Measurements from ENCODE around the gene MRPL33. TPM values are rescaled to one million over a fixed set of nuclear protein-coding genes. Genes with fewer than 3 reads are reported as not detected.

The MRPL33 gene
- 104 TPM for polyA plus RNA-seq (2012; ENCODE audit: insufficient read depth, insufficient read length)

DNA sequence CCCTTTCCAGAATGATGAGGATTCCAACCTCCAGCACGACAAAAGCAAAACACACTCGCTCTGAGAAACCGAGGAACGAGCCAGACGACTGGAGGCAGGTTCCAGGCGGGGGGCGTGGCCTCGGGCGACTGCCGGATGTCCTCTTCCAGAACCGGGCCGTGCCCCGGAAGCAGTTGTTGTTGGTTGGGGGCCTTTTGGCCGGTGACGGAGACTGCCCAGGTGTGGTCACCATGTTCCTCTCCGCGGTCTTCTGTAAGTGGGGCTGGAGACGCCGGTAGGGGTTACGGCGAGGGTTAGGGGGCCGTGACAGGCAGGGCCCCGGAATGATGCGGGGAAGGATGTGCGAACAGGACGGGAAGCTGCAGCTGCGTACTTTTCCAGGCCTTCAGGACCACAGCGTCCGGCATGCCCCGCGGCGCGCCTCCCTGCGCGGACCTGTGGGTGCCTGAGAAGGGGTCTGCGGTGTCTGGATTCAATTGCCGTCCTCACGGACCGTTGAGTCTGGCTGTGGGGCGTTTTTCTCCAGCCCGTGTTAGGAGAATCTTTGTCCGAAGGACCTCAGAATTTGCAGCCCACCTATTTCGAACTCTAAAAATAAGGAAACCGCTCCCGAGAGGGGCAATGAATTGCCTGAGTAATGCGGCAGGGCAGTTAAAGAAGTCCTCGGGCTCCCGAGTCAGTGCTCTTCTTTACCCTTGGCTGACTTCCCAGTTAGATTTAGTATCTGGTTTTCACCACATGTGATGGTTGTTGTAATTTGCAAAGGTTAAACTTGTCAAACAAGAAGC is at the start of gene MRPL33:
MRPL33 (plus strand) TSS at position 172 of the 788 bp plus-strand sequence; CDS start at position 231, 59 bp downstream.
- peak; percentile 76 for DNase-seq (ENCODE audit: low read depth, low spot score)
- H3K4me3 ChIP-seq (ENCODE audit: low read length), result peak within 1 kb of the TSS; percentile 87

DNA sequence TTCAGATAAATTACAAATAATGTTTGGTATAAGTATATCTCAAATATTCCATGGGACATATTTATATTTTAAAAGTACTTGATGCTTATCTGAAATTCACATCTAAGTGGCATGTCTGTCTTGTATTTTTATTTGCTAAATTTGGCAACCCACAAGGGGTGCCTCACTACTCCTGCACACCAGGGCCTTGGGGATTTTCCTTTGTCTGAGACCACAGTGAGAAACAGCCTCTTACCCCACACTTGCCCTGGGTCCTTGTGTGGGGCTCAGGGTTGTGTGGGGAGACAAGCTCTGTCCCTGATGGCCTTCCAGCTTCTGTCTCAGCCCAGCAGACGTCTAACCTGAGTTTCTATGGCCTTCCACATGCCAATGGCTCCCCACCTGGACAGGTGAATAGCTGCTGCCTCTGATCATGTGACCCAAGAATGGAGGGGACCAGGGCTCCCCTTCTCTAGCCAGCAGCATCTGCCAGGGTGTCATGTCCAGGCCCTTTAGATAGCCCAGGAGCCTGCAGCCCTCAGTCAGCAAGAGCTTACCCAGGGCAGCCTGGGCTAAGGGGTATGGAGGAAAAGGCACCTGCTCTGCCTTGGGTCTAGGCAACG is 49.5 kb upstream of the MRPL33 start:
- no peak overlapping the region for H3K4me3 ChIP-seq (ENCODE audit: low read length)
- no peak for DNase-seq (ENCODE audit: low read depth, low spot score)

DNA sequence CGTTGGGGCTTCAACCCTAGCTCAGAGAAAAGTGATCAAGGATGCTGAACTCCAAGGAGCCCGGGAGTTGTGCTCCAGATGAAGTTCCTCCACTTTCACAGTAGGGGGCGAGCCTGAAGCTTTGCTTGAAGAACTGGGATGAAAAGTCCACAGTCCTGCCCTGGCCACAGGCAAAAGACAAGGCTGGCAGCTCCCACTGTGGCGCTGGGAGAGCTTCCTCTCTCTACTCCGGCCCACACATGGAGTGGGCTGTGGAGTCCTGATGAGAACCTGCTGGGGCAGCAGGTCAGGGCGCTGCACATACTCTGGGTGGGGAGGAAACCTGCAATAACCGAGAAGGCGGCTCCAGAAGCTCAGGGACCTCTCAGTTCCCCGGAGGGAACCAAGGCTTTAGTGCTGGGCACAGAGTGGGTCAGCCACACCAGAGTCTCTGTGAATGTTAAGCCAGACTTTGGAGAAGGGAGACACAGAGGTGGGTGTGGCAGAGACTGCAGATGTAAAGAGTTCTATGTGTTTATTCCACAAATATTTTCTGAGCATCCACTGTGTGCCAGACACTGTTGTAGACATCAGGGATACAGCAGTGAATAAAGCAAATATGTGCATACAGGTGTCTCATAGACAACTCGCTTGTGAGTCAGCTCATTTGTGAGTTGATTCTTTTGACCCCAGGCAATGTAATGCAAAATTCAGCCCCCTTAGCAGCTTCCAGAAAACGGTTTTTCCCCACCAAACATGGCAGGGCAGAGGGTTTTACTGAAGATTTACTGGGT is 48.0 kb upstream of the MRPL33 start:
- DNase-seq (ENCODE audit: low read depth, low spot score), result peak; percentile 27
- no peak overlapping the region for H3K4me3 ChIP-seq (ENCODE audit: low read length)

DNA sequence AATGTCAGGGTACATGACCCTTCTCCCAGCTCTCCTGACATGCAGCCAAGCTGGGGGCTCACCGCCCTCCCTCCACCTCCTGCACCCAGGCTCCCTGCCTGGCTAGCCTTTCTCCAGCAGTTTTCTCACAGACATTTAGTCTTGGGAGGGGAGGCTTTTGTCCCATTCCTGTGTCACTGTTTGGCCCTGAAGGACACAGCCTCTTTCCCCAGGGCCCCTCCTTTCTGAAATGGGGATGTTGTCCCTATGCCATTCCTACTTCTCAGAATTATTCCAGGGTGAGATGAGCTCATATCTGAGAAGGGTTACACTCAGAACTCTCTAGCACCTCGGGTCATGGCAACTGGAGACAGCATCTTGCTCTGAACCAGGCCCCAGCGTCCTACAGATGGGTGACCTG is 47.3 kb upstream of the MRPL33 start:
- H3K4me3 ChIP-seq (ENCODE audit: low read length), result no peak overlapping the region
- DNase-seq (ENCODE audit: low read depth, low spot score), result no peak

DNA sequence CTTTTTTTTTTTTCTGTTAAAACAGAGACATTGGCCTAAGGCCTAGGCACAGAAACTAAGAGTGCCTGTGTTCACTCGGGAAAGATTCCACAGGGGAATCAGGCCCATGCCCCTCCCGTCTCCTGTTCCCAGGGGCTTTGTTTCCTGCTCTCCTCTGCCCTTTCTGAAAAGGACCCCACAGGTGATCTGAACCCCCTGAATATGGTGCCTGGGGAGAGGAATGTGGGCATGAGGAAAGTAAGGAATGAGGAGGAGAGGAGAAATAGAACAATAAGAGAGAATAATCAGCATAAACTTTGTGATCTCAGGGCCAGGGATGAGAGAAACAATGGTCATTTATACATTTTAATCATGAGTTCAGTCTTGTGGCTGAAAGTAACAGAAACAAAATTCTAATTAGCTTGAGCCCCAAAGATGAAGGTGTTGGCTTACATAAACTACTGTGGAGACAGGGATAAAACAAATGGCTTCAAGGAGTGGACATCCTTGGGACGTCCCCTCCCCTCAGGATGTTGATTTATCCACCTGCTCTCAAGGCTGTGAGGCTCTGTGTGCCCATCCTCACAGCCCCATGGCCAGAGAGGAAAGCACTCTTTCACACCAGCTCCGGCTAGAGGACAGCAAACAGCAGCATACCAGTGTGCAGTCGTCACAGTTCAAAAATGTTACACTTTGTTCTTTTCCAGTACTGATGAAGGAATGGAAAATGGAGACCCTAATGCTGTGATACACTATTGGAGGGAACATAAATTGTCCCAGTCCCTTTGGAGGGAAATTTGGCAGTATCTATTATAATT is 46.4 kb upstream of the MRPL33 start:
- H3K4me3 ChIP-seq (ENCODE audit: low read length), result no peak overlapping the region
- no peak for DNase-seq (ENCODE audit: low read depth, low spot score)

DNA sequence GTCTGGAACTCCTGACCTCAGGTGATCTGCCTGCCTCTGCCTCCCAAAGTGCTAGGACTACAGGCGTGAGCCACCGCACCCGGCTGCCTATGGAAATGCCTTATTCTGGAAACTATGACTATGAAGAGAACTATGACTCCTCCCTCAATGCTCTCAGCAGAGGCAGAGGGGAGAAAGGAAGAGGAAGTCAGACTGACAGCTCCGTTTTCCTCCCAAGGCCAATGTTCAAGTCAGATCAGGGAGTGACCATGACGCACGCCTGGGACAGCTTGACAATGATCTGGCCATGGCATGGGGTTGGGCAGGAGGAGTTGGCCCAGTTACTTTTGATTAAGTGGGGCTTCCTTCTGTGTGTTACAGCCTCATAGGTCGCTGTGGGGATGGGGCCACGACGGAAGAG is 44.3 kb upstream of the MRPL33 start:
- DNase-seq (ENCODE audit: low read depth, low spot score), result no peak
- H3K4me3 ChIP-seq (ENCODE audit: low read length), result no peak overlapping the region

DNA sequence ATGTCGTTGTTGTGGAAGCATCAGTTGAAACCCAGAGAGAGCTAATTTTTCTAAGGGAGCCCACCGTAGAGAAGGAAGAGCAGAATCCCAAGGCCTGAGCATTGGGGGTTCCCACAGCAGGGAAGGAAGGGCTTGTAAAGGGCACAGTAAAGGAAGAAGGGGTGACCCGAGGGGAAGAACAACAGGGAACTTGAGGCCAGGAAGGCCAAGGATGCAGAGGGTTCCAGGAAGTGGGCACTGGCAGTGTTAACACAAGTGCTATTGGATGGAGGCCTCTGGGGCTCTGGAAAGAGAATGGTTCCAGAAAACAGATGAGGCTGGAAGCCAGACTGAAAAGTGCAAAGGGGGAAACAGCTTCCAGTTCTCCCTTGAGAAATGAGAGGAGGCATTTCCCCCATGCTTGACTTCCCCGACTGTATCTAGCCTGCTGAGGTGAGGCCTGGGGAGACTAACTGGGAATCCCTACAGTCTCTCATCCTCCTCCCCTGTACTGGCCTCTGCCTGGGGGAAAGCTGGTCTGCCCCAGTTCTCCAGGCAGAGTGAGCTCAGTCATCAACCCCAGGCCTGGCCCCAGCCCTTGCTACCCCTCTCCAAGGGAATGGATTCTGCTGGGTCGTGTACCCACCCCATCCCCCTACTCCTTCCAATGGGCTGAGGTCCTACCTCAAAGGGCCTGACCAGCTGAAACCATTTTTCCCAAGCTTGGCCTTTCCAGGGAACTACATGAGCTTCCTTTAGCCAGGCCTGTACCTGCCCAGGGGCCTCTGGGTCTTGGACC is 43.2 kb upstream of the MRPL33 start:
- no peak overlapping the region for H3K4me3 ChIP-seq (ENCODE audit: low read length)
- DNase-seq (ENCODE audit: low read depth, low spot score), result no peak

DNA sequence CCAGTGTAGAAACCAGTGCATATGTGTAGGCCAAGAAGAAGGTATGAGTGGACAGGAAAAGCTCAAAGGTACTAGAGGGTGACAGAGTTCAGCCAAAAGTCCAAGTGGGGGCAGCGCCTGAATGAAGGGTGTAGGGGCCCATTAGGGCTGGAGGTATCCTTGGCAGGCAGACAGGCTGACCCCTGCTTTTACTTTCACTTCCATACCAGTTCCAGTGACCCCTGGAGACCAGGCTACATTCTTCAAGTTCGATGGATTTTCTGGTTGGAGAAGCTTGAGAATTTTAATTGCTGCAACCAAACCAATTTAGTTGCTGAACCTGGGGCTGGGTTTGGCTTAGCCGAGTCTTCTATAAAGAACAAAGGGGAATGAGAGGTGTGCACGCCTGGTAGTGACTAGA is 42.3 kb upstream of the MRPL33 start:
- no peak for DNase-seq (ENCODE audit: low read depth, low spot score)
- no peak overlapping the region for H3K4me3 ChIP-seq (ENCODE audit: low read length)

DNA sequence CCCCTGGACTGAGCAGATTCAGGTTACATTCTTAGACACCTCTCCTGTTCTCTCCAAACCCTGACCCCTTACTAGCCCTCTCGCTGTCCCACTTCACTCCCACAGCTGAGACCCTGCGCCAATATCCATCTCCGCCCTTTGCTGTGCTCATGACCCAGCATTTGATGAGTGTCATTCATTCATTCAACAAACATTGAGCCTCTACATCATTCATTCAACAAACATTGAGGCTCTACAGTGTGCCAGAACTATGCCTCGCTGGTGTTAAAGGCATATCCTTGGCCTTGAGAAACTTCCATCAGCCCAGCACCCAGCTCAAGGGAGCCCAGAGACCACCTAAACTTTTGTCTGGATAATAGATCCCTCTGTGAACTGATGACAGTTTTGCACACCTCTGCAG is 41.9 kb upstream of the MRPL33 start:
- no peak for DNase-seq (ENCODE audit: low read depth, low spot score)
- H3K4me3 ChIP-seq (ENCODE audit: low read length), result no peak overlapping the region

DNA sequence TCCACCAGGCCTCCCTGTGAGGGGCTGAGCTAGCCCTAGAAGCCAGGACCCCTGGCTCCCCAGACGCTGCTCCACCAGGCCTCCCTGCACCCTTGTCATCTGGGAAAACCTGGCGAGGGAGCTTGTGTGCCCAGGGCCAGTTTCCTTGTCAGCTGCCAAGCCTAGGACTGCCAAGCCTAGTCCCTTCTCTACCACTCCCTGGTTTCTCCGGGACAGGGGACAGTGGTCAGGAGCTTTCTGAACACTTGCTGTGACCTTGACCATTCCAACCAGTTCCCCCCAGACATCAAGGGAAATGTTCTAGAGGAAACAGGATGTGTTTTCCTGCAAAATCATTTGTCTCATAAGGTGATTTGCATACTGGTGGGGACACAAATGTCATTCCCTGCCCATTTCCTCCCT is 41.3 kb upstream of the MRPL33 start:
- DNase-seq (ENCODE audit: low read depth, low spot score), result no peak

DNA sequence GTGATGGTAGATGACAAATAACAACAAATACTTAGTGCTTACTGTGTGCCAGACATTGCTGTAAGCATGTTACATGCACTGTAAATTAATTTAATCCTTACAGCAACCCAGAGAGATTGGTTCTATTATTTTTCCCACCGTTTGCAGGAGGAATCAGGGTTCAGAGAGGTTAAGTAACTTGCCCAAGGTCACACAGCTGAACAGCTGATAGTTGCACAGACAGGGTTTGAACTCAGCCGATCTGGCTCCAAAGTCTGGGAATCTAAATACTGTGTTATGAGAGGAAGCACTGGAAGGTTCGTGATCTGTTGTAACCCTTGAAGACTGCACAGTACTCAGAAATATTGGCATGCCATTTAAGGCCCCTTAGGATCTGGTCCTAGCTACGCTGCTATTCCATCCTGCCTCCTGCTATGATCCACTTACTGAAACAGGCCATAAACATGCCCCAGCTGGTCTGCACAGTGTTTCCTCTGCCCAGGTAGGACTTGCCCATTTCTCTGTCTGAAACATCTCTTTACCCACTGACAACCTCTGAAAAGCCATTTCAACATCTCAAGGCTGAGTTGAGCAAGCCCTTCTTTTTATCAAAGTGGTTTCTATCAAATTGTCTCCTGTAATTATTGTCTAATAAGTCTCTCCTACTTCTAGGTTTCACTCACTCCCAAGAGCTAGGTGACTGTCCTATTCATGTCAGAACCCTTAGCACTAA is 40.4 kb upstream of the MRPL33 start:
- DNase-seq (ENCODE audit: low read depth, low spot score), result no peak
- H3K4me3 ChIP-seq (ENCODE audit: low read length), result no peak overlapping the region

More for the DNA sequence above, 41.3 kb upstream of the MRPL33 start:
- H3K4me3 ChIP-seq (ENCODE audit: low read length), result no peak overlapping the region

DNA sequence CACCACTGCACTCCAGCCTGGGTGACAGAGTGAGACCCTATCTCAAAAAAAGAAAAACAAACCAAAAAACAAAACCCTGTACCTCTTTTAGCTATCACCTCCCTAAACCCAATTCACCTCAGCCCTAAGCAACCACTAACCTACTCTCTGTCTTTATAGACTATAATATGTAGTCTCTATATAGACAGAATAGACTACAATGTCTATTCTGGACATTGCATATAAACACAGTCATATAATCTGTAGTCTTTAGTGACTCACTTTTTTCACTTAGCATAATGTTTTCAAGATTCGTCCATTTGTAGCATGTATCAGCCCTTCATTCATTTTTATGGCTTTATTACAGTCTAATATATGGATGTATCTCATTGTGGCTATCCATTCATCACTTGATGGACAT is 37.2 kb upstream of the MRPL33 start:
- no peak overlapping the region for H3K4me3 ChIP-seq (ENCODE audit: low read length)
- DNase-seq (ENCODE audit: low read depth, low spot score), result no peak

DNA sequence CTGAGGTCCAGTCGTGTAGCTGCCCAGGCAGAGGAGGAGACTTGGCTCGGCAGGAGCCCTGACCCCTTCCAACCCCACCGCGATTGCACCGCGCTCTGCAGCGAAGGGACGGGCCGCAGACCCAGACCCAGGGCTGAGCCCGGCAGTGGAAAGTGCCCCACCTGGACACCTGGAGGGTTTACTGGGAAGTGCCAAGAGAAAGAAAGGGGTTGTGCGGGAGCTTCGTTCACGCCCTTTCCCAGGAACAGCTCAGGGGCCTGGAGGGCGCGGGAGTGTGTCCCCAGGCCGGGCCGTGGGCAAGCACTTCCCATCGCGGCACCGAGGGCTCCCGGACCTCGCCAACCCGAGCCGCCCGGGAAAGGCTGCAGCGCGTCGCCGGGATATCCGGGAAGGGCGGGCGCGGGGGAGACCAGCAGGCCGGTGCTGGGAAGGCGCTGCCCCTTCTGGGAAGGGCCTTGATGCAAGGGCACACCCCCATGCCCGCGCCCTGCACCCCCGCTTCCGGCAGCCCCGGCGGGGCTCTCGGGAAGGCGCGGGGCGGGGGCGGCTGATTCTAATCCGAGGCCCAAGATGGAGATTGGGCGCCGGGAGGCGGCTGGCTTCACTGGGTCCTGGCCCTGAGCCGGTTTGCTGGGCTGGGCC is 36.1 kb upstream of the MRPL33 start:
- DNase-seq (ENCODE audit: low read depth, low spot score), result no peak
- no peak overlapping the region for H3K4me3 ChIP-seq (ENCODE audit: low read length)

DNA sequence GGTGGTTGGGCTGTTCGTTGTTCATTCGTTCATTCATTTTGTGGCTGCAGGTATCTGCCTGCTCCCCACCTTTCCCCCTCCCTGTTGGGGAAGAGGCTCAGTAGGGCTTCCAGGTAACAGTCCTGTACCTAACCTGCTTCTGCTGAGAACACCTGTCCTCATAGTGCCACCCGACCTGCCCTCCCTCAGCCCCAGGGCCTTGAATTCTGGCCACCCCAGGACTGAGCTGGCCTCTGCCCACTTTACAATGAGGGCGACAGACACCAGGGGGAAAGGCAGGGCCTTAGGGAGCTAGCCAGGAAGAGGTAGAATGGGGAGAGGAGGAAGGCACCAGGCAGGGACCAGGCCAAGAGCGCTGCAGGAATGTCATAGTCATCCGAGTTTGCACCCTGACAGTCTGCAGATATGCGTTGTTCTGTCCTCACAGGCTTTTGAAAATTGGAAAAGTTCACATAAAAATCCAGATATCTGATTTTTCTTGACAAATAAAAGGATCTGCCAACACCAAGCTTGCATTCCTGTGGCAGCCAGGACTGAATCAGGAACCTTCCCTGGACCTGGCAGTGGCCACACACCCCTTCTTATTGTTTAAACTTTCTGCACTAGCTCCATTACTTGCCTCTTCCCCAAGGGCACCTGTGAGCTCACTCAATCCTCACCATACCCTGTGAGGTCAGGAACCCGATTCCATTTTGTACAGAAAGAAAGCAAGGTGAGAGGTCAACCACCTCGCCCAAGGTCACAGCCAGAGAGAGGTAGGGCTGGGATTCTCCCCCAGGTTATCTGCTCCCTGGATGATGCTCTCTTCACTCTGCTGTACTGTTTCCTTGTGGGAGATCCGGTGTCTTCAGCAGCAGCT is 35.3 kb upstream of the MRPL33 start:
- H3K4me3 ChIP-seq (ENCODE audit: low read length), result no peak overlapping the region
- no peak for DNase-seq (ENCODE audit: low read depth, low spot score)

DNA sequence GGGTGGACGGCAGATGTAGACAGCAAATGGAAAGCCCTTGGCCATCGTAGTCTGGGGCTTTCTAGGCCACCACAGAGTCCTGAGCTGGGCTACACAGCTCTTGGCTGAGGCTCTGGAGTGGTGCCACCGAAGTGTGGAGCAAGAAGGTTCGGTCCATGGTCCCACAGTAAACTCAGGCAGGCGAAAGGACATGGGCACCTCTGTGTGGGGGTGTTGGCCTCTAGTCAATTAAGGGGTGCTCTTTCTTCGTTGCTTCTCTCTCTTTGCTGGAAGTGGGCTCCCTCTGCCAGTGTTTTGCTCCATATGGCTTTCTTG is 34.7 kb upstream of the MRPL33 start:
- no peak overlapping the region for H3K4me3 ChIP-seq (ENCODE audit: low read length)
- DNase-seq (ENCODE audit: low read depth, low spot score), result no peak

DNA sequence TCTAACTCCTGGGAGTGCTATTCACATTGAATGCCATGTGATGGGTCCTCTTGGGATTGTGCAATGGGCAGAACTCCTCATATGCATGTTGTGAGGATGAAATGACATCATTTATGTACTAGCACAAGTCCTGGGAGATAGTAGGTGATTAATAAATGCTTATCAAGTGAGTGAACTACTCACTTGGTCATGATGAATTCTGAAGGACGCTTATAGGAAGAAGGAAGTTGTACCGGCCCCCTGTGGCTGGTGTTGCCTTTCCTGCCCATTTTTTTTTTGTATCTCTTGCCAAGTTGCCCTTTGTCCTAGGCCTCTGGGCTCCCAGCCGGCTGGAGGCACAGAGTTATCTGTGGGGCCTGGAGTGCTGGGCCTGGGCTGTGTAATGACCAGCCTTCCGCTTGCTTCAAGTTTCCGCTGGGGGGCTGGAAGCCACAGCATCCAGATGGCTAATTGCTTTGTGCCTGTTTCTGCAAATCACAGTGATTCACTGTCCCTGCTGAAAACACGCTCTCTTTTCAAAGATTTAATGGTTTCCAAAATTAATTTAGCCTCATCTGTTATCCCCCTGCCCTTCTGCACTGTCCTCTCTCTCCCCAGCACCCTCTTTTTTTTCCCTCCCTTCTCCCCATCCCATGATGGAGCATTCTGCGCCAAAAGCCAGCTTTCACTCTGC is 33.7 kb upstream of the MRPL33 start:
- DNase-seq (ENCODE audit: low read depth, low spot score), result no peak
- H3K4me3 ChIP-seq (ENCODE audit: low read length), result no peak overlapping the region

All from Jurkat, Clone E6-1 (cell line).